NCI-H510A (cell line): Measurements from ENCODE around the gene CXCR5.
A peak's percentile ranks its signal among the peaks of the same experiment; 100 is the strongest.

Experiments
- DNase-seq: peaks from one replicate; lab custom pipeline; 2025; lab: John Stamatoyannopoulos, UW

CXCR5 gene

GRCh38 chr11:118928101-118928869 lies 44.6 kb downstream of the CXCR5 start:
- DNase-seq: peak; percentile 73

- DNase-seq: no peak
Observed at GRCh38 chr11:118928870-118929500, 45.3 kb downstream of the CXCR5 start.

- peak; percentile 84 for DNase-seq
Observed at GRCh38 chr11:118929501-118930093, 45.9 kb downstream of the CXCR5 start.

- DNase-seq: peak; percentile 95
Observed at GRCh38 chr11:118930094-118930712, 46.5 kb downstream of the CXCR5 start.

GRCh38 chr11:118931571-118931970 lies 47.9 kb downstream of the CXCR5 start:
- DNase-seq: no peak

- DNase-seq: no peak
Observed at GRCh38 chr11:118933486-118933885, 49.8 kb downstream of the CXCR5 start.

- DNase-seq: no peak
Observed at GRCh38 chr11:118935376-118935775, 51.7 kb downstream of the CXCR5 start.

GRCh38 chr11:118938491-118939403 lies 55.1 kb downstream of the CXCR5 start:
- no peak for DNase-seq

GRCh38 chr11:118939404-118939915 lies 55.8 kb downstream of the CXCR5 start:
- no peak for DNase-seq

- no peak for DNase-seq
Observed at GRCh38 chr11:118939953-118940598, 56.4 kb downstream of the CXCR5 start.

GRCh38 chr11:118947091-118947490 lies 63.4 kb downstream of the CXCR5 start:
- DNase-seq: no peak
